GM12878 (cell line): ENCODE data around the gene HS3ST3B1. TPM values are rescaled to one million over a fixed set of nuclear protein-coding genes. Genes with fewer than 3 reads are reported as not detected.

Experiments
- ATAC-seq: fragments of 200-7000 bp; cut with Tn5 transposase; 3 replicates; pipeline ENCODE4 v1.9.1; 2020; ENCODE audit warnings: mild to moderate bottlenecking, moderate library complexity
- BruUV-seq: library from RNA; stranded (reverse); fragments of 400-500 nt; replicated peaks from 2 replicates; lab custom pipeline; 2021; lab: Mats Ljungman, UMichigan
- CTCF ChIA-PET: fragments of 300-600 bp; sonication (Branson Sonifier 250); formaldehyde crosslinking; extraction: SDS; loops from one replicate; lab custom pipeline; 2021; ENCODE audit warnings: inconsistent platforms; lab: Yijun Ruan, JAX
- POLR2A ChIA-PET: fragments of 350-600 bp; formaldehyde crosslinking; extraction: SDS; loops from one replicate; lab custom pipeline; 2021; ENCODE audit warnings: inconsistent platforms; lab: Charles Lee
- RAD21 ChIA-PET: fragments of 300-600 bp; sonication (Branson Sonifier 250); formaldehyde crosslinking; loops from one replicate; lab custom pipeline; 2023; ENCODE audit warnings: antibody characterized with exemption; ENCODE audit not compliant: unreplicated experiment; lab: Charles Lee
- SMC1A ChIA-PET: fragments of 300-600 bp; sonication (Branson Sonifier 250); formaldehyde crosslinking; loops from one replicate; lab custom pipeline; 2023; ENCODE audit not compliant: unreplicated experiment, uncharacterized antibody; lab: Charles Lee
- DNase-seq: peaks from one replicate; pipeline ENCODE4 v3.0.0-alpha.2; 2011; ENCODE audit warnings: low read depth, low spot score
- FAIRE-seq: peaks from 3 replicates; lab custom pipeline; 2011; peaks lifted over from hg19 to GRCh38; lab: Jason Lieb, UNC
- H2AFZ ChIP-seq: 2 replicates; pipeline ENCODE4 v1.6.0; 2011; ENCODE audit warnings: low read depth, low read length, control low read depth; ENCODE audit not compliant: control insufficient read depth
- H3K27ac ChIP-seq: 2 replicates; pipeline ENCODE4 v1.5.1; 2011; ENCODE audit warnings: control low read depth; ENCODE audit not compliant: control insufficient read depth, insufficient read depth
- H3K27me3 ChIP-seq, 2 experiments: replicated peaks in 1 of 2; 2 replicates each; pipeline versions ENCODE4 v1.6.0 to v1.6.1; 2011; ENCODE audit warnings: low read length in 1 of 2; ENCODE audit not compliant: control insufficient read depth in 2 of 2, insufficient read depth in 2 of 2
- H3K36me3 ChIP-seq, 2 experiments: 2 replicates each; pipeline ENCODE4 v1.5.1; 2011; ENCODE audit warnings: low read length in 1 of 2; ENCODE audit not compliant: control insufficient read depth in 2 of 2, insufficient read depth in 2 of 2
- H3K4me1 ChIP-seq: 2 replicates; pipeline ENCODE4 v1.6.1; 2011; ENCODE audit warnings: mild to moderate bottlenecking, low read length, moderate library complexity, mixed read lengths; ENCODE audit not compliant: control insufficient read depth, insufficient read depth
- H3K4me2 ChIP-seq: 2 replicates; pipeline ENCODE4 v1.6.0; 2011; ENCODE audit warnings: control low read depth; ENCODE audit not compliant: control insufficient read depth, insufficient read depth
- H3K4me3 ChIP-seq: fragments of 200-600 bp; sonication (generic); 2 replicates; pipeline ENCODE4 v1.5.1; 2016
- H3K79me2 ChIP-seq: 2 replicates; pipeline ENCODE4 v1.6.0; 2011; ENCODE audit warnings: low read length; ENCODE audit not compliant: control insufficient read depth, insufficient read depth
- H3K9ac ChIP-seq: 2 replicates; pipeline ENCODE4 v1.8.0; 2011; ENCODE audit warnings: low read length, control low read depth, mixed read lengths; ENCODE audit not compliant: control insufficient read depth, insufficient read depth
- H3K9me3 ChIP-seq: replicated peaks from 3 replicates; pipeline ENCODE4 v1.5.1; 2011; ENCODE audit warnings: mild to moderate bottlenecking, low read length; ENCODE audit not compliant: control insufficient read depth, insufficient read depth
- H4K20me1 ChIP-seq: 2 replicates; pipeline ENCODE4 v1.6.0; 2011; ENCODE audit not compliant: control insufficient read depth, insufficient read depth
- BRCA1 ChIP-seq: IDR thresholded peaks from 2 replicates; pipeline ENCODE4 v1.6.1; 2011; ENCODE audit warnings: low read depth, low read length, improper control_type of control experiment
- CHD1 ChIP-seq: IDR thresholded peaks from 2 replicates; pipeline ENCODE4 v1.6.1; 2012; ENCODE audit warnings: low read depth, low read length, improper control_type of control experiment
- CREB1 ChIP-seq: IDR thresholded peaks from 2 replicates; pipeline ENCODE4 v1.6.1; 2012; ENCODE audit warnings: low read depth, mild to moderate bottlenecking, inconsistent platforms
- EED ChIP-seq: sonication (generic); IDR thresholded peaks from 2 replicates; pipeline ENCODE4 v1.6.1; 2016; ENCODE audit warnings: antibody characterized with exemption, low read depth
- HCFC1 ChIP-seq: fragments of 150-350 bp; IDR thresholded peaks from 2 replicates; pipeline ENCODE4 v1.6.1; 2014; ENCODE audit warnings: low read length
- IKZF2 ChIP-seq, 2 experiments: fragments of 450-650 bp; IDR thresholded peaks; 2 replicates each; pipeline ENCODE4 v1.6.1; 2017; ENCODE audit warnings: mild to moderate bottlenecking in 2 of 2, moderate library complexity in 2 of 2
- JUND ChIP-seq: IDR thresholded peaks from 2 replicates; pipeline ENCODE4 v1.6.1; 2012; ENCODE audit warnings: low read depth, mild to moderate bottlenecking, low read length, improper control_type of control experiment, moderate library complexity
- MXI1 ChIP-seq: fragments of 150-350 bp; IDR thresholded peaks from 2 replicates; pipeline ENCODE4 v1.6.1; 2011; ENCODE audit warnings: low read depth, mild to moderate bottlenecking, inconsistent platforms, low read length, improper control_type of control experiment
- NR2C2 ChIP-seq: IDR thresholded peaks from 2 replicates; pipeline ENCODE4 v1.6.1; 2011; ENCODE audit warnings: borderline replicate concordance, low read depth; ENCODE audit not compliant: control insufficient read depth, insufficient read length
- PML ChIP-seq: IDR thresholded peaks from 2 replicates; pipeline ENCODE4 v1.6.1; 2012; ENCODE audit warnings: low read length, inconsistent platforms
- POLR2AphosphoS5 ChIP-seq: IDR thresholded peaks from 2 replicates; pipeline ENCODE4 v1.6.1; 2011; ENCODE audit warnings: mild to moderate bottlenecking, low read length, inconsistent platforms
- SREBF2 ChIP-seq: IDR thresholded peaks from 2 replicates; pipeline ENCODE4 v1.6.1; 2012; ENCODE audit warnings: mild to moderate bottlenecking, low read length
- STAT3 ChIP-seq: IDR thresholded peaks from 2 replicates; pipeline ENCODE4 v1.6.1; 2011; ENCODE audit warnings: low read depth, low read length, improper control_type of control experiment
- WGBS: methylation state at CpG from one replicate; pipeline ENCODE4 v1.1.6; 2016; ENCODE audit warnings: low lambda C conversion rate; ENCODE audit not compliant: insufficient replicate concordance, insufficient coverage; ENCODE audit errors: missing lambda C conversion rate; 5-methylcytosine and 5-hydroxymethylcytosine counted together
- in situ Hi-C: fragments of 300-500 bp; cut with MboI; formaldehyde crosslinking; loops from 9 replicates; pipeline ENCODE4 v1.14.3; 2018; ENCODE audit warnings: mixed read lengths
- intact Hi-C: fragments of 100-400 bp; cut with micrococcal nuclease; formaldehyde crosslinking; loops from one replicate; pipeline ENCODE4 v1.14.2; 2022; ENCODE audit not compliant: unreplicated experiment
- polyA plus RNA-seq, 11 experiments: library from polyadenylated mRNA; depleted of rRNA in 4 of 11; unstranded in 6 of 11; stranded (reverse) in 5 of 11; fragments of >200 nt; fragmentation: Nextera tagmentation in 4 of 11; fragmentation: Illumina TruSeq in 1 of 11; extraction: Ambion mirVana in 4 of 11; extraction: Trizol in 1 of 11; gene quantifications; 1 replicate in 1 of 11; 2 replicates in 10 of 11; pipeline versions ENCODE4 v1.2.1 to v1.2.3, GENCODE V29; 2011 to 2016; ENCODE audit warnings: inconsistent platforms in 2 of 11, missing spikeins in 2 of 11, low read depth in 1 of 11
- total RNA-seq, 4 experiments: library from RNA; depleted of rRNA in 3 of 4; stranded (reverse); fragments of >200 nt in 3 of 4; fragmentation: Illumina TruSeq in 1 of 4; extraction: Trizol in 1 of 4; gene quantifications; 2 replicates each; pipeline versions ENCODE4 v1.2.1 to v1.2.3, GENCODE V29; 2013 to 2021
- TF ChIP-seq, protein P1 (sequence below): IDR thresholded peaks from 2 replicates; pipeline ENCODE4 v1.6.1; 2011; ENCODE audit warnings: borderline replicate concordance, low read depth, mild to moderate bottlenecking, moderate library complexity, low read length; ENCODE audit not compliant: insufficient read depth, poor library complexity, severe bottlenecking
- TF ChIP-seq, protein P2 (sequence below): fragments of 150-350 bp; IDR thresholded peaks from 2 replicates; pipeline ENCODE4 v1.6.1; 2014; ENCODE audit warnings: mild to moderate bottlenecking, low read depth, low read length

HS3ST3B1 gene
- total and polyA plus RNA-seq, 10 of the 15 experiments (the other 5 are each of a cell fraction or from before 2014, with no cell fraction given), result 0.03 to 0.14 (median 0.06) TPM; not detected in 3

DNA sequence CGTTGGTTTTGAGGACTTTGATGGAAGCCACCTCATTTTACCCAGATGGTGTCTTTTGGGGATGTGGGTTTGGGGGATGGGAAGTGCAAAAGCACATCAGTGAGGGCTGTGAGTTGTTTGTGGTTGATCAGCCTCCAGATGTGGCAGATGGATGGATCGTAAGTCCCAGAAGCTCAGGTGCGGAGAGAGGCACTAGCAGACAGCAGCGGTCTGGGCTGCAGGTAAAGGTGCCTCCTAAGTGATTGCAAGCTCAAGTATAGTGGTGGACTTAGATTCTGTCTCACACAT lies 18.0 kb downstream of the HS3ST3B1 start:
- 48% methylated on average over 4 of the region's 4 CpGs for WGBS
- H3K9ac ChIP-seq, result no peak overlapping the region
- H3K9me3 ChIP-seq, result no peaks in the 10 kb centered on the region
- ChIA-PET POLR2A (no interaction called here), RAD21 (no interaction called here), SMC1A (no interaction called here), CTCF (no interaction called here)
- H4K20me1 ChIP-seq, result no peaks in the 10 kb centered on the region
- no peak overlapping the region for H2AFZ ChIP-seq
- no peak overlapping the region for H3K4me3 ChIP-seq
- FAIRE-seq, result no peak
- no peak for DNase-seq
- no peaks in the 10 kb centered on the region for H3K79me2 ChIP-seq
- H3K36me3 ChIP-seq, result no peaks in the 10 kb centered on the region
- intact Hi-C loops, result no loop called here
- in situ Hi-C loops, result no loop called here
- no peaks in the 10 kb centered on the region for H3K4me1 ChIP-seq
- no TSS peak for BruUV-seq
- no peaks in the 10 kb centered on the region for H3K27me3 ChIP-seq
- TF ChIP-seq, protein P1, sequence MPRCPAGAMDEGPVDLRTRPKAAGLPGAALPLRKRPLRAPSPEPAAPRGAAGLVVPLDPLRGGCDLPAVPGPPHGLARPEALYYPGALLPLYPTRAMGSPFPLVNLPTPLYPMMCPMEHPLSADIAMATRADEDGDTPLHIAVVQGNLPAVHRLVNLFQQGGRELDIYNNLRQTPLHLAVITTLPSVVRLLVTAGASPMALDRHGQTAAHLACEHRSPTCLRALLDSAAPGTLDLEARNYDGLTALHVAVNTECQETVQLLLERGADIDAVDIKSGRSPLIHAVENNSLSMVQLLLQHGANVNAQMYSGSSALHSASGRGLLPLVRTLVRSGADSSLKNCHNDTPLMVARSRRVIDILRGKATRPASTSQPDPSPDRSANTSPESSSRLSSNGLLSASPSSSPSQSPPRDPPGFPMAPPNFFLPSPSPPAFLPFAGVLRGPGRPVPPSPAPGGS, result no peak
- TF ChIP-seq CREB1, result no peak
- TF ChIP-seq, protein P2, sequence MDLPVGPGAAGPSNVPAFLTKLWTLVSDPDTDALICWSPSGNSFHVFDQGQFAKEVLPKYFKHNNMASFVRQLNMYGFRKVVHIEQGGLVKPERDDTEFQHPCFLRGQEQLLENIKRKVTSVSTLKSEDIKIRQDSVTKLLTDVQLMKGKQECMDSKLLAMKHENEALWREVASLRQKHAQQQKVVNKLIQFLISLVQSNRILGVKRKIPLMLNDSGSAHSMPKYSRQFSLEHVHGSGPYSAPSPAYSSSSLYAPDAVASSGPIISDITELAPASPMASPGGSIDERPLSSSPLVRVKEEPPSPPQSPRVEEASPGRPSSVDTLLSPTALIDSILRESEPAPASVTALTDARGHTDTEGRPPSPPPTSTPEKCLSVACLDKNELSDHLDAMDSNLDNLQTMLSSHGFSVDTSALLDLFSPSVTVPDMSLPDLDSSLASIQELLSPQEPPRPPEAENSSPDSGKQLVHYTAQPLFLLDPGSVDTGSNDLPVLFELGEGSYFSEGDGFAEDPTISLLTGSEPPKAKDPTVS, result no peak
- no peak for TF ChIP-seq BRCA1
- TF ChIP-seq NR2C2, result no peak
- TF ChIP-seq STAT3, result no peak
- TF ChIP-seq IKZF2 (IDR thresholded peaks at IDR 0.05), result no peak
- no peak for TF ChIP-seq SREBF2
- TF ChIP-seq MXI1, result no peak
- TF ChIP-seq HCFC1, result no peak
- TF ChIP-seq JUND, result no peak
- no peak for TF ChIP-seq CHD1
- TF ChIP-seq PML, result no peak
- TF ChIP-seq EED, result no peak
- no peak for TF ChIP-seq POLR2AphosphoS5
- no peak for ATAC-seq
- H3K27ac ChIP-seq, result no peak overlapping the region
- H3K4me2 ChIP-seq, result no peak overlapping the region
